GM21723 (cell line): ENCODE data around the gene HLA-F.

Experiments used
- ATAC-seq: cut with Tn5 transposase; IDR thresholded peaks from one replicate; pipeline ENCODE4 v1.9.1; 2021; ENCODE audit warnings: mild to moderate bottlenecking, moderate library complexity; ENCODE audit not compliant: unreplicated experiment

The HLA-F gene

DNA sequence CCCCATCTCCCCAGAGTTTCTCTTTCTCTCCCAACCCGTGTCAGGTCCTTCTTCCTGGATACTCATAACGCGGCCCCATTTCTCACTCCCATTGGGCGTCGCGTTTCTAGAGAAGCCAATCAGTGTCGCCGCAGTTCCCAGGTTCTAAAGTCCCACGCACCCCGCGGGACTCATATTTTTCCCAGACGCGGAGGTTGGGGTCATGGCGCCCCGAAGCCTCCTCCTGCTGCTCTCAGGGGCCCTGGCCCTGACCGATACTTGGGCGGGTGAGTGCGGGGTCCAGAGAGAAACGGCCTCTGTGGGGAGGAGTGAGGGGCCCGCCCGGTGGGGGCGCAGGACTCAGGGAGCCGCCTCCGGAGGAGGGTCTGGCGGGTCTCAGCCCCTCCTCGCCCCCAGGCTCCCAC is at the start of gene HLA-F:
TSS of gene HLA-F (plus strand) at position 173 of the 404 bp plus-strand sequence. CDS start at position 203, 30 bp downstream.
- peak; percentile 90 for ATAC-seq

- no peak for ATAC-seq
These were observed 49.2 kb upstream of the HLA-F start for GRCh38 chr6:29674008-29674407.

- no peak for ATAC-seq
These were observed 47.7 kb upstream of the HLA-F start for GRCh38 chr6:29675561-29675960.

- ATAC-seq, result no peak
These were observed 46.1 kb upstream of the HLA-F start for GRCh38 chr6:29676981-29677601.

- ATAC-seq, result no peak
These were observed 45.1 kb upstream of the HLA-F start for GRCh38 chr6:29678114-29678513.

DNA sequence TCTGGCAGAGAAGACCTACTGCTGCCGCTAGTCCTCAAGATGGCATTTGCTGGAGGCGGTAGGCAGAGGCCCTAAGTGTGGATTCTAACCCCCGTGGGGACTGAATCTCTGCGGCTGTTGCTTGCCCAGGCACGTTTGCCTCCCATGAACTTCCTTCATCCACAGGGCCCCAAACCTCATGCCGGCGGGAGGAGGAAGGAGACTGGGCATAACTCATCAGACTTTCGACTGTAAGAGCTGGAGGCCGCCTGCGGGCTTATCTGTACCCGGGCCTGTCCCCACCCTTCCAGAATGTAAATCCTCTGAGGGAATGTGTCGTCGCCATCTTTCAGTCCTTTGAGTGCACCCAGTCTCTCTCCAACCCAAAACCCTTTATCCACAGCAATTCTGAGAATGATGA is 43.3 kb upstream of the HLA-F start:
- no peak for ATAC-seq

- no peak for ATAC-seq
These were observed 42.8 kb upstream of the HLA-F start for GRCh38 chr6:29680416-29680815.

GRCh38 chr6:29680904-29681303 is 42.3 kb upstream of the HLA-F start, which contains the start of gene ZFP57:
ZFP57 (minus strand) TSS chr6:29681152; CDS start chr6:29677003, 4,149 bp downstream.
- no peak for ATAC-seq

DNA sequence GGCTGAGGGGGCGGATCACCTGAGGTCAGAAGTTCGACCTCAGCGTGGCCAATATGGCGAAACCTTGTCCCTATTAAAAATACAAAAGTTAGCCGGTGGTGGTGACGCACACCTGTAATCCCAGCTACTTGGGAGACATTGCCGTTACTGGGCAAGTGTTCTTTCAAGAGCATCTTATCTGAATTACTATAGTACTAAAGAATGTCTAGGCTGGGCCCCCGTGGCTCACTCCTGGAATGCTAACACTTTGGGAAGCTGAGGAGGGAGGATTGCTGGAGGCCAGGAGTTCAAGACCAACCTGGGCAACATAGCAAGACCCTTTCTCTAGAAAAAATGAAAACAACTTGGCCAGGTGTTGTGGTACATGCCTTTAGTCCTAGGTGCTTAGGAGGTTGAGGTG is 41.4 kb upstream of the HLA-F start:
- ATAC-seq, result no peak

- ATAC-seq, result no peak
These were observed 37.4 kb upstream of the HLA-F start for GRCh38 chr6:29685718-29686326.

GRCh38 chr6:29694637-29695036 is 28.6 kb upstream of the HLA-F start:
- no peak for ATAC-seq

GRCh38 chr6:29696147-29697125 is 26.8 kb upstream of the HLA-F start:
- no peak for ATAC-seq

DNA sequence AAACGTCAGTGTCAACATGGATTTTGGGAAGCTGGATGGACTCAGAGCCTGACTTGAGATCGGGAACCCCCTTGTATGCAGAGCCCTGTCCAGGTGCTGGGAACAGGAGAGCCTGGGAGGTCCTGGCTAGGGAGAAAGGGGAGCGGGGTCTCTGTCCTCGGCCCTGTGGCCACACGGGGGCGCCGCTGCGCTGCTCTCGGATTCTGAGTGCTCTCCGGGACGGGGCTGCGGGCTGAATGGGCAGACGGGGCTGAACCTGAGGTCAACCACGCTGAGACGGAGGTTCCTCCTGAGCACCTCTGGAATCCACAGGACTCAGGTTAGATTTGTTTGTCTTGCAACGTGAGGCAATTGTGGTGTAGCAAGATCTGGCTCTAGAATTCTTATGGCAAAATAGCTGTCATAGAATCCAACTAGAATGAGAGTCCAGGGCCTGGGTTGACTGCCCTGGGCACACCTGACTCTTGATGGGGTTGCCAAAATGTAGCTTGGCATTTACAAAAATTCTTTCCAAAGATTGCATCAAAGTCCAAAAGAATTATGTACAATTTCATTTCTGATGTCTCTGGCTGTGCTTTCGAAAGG is 20.6 kb upstream of the HLA-F start:
- no peak for ATAC-seq

DNA sequence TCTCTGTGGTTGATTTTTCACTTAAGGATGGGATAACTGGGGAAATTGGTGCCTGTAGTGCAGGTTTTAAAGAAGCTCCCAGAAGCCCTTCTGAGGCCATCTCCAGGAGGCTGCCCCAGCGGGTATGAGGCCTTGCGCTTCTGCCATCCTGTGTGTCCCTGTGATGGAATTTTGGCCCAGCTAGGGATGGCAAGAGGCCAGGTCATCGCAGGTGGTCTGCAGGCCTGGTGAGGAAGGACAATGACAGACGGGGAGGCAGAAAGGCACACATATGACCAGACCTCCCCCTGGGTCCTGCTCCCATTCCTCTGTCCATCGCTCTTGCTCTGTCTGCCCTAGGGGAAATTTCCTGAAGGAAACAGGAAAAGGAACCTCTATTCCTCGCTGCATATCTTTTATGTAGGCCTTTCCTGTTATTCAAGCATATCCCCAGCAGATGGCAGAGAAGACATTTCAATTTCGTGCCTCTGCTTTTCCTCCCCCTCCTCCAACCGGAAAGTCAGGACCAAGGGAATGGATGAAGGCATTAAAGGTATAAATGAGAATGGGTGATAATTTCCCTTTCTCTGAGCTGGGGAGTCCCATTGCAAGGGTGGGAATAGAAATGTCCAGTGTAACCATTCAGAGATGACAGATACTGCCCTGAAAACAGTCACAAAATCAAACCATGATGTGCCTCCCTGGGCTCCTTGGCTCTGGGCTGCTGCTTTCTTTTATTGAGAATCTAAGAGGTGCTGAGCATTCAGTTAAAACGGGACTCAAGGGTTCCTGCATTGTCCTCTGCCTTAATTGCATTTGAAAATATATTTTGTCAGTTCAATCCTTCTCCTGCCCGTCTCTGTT is 17.6 kb upstream of the HLA-F start:
- ATAC-seq, result no peak

- ATAC-seq, result no peak
These were observed 14.6 kb upstream of the HLA-F start for GRCh38 chr6:29708432-29709179.

GRCh38 chr6:29709188-29709587 is 14.0 kb upstream of the HLA-F start:
- ATAC-seq, result no peak

- no peak for ATAC-seq
These were observed 12.8 kb upstream of the HLA-F start for GRCh38 chr6:29710281-29710941.

DNA sequence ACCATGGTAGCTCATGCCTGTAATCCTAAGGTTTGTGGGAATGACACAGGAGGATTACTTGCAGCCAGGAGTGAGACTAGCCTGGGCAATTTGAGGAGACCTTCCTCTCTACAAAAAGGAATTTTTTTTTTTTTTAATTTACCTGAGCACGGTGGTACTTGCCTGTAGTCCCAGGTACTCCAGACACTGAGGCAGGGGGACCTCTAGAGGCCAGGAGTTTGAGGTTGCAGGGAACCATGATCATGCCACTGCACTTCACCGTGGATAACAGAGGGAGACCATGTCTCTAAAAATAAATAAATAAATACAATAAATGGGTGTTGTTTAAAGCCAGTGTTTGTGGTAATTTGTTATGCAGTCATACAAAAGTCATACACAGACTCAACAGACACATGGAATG is 2.4 kb upstream of the HLA-F start:
- no peak for ATAC-seq
